OCI-LY7 (cell line): ENCODE results near the gene CENPX.

Experiments
- EZH2phosphoT487 ChIP-seq: fragments of 200-600 bp; sonication (generic); IDR thresholded peaks from 2 replicates; pipeline ENCODE4 v1.6.1; 2018; ENCODE audit warnings: low read depth, borderline replicate concordance, mild to moderate bottlenecking, mixed run types, antibody characterized with exemption, low read length, moderate library complexity, mixed read lengths
- TF ChIP-seq, protein P1 (sequence below): fragments of 200-600 bp; sonication (generic); conservative IDR thresholded peaks from 2 replicates; pipeline ENCODE4 v1.5.1; 2014; ENCODE audit warnings: mild to moderate bottlenecking, antibody characterized with exemption, low read length, moderate library complexity, mixed read lengths

DNA sequence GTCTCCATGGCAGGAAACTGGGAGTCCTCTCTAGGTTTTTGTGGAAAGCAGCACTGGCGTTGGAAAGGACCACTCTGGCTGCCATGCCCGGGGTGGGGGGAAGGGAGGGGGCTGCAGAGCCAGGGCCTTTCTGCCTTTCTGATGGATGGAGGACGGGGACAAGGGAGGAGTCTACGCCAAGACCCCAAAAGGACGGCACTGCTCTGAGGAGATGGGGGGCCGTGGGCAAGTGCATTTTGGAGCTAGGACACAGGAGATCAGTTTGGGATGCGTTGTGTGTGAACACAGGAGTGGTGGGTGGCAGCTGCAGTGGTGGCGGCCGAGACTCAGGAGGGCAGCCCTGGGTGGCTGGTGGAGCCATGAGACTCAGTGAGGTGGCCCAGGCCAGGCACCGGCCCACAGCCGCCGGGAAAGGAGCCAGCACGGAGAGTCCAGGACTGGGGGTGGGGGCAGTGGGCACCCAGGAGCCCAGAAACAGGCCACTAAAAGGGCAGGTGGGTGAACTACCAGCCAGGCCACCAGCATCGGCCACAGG lies 2.0 kb downstream of the CENPX start:
- TF ChIP-seq, protein P1, sequence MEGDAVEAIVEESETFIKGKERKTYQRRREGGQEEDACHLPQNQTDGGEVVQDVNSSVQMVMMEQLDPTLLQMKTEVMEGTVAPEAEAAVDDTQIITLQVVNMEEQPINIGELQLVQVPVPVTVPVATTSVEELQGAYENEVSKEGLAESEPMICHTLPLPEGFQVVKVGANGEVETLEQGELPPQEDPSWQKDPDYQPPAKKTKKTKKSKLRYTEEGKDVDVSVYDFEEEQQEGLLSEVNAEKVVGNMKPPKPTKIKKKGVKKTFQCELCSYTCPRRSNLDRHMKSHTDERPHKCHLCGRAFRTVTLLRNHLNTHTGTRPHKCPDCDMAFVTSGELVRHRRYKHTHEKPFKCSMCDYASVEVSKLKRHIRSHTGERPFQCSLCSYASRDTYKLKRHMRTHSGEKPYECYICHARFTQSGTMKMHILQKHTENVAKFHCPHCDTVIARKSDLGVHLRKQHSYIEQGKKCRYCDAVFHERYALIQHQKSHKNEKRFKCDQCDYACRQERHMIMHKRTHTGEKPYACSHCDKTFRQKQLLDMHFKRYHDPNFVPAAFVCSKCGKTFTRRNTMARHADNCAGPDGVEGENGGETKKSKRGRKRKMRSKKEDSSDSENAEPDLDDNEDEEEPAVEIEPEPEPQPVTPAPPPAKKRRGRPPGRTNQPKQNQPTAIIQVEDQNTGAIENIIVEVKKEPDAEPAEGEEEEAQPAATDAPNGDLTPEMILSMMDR, result no peak
- TF ChIP-seq EZH2phosphoT487, result no peak
